SH-SY5Y (cell line): ENCODE results near the gene ADAD2.

Experiments
- GATA2 ChIP-seq: IDR thresholded peaks from 2 replicates; pipeline ENCODE4 v1.6.1; 2011; ENCODE audit warnings: mild to moderate bottlenecking, low read depth, low read length
- GATA3 ChIP-seq: IDR thresholded peaks from 2 replicates; pipeline ENCODE4 v1.6.1; 2011; ENCODE audit warnings: low read depth, mild to moderate bottlenecking, low read length, moderate library complexity

GRCh38 chr16:84169765-84170310 is 21.1 kb upstream of the ADAD2 start:
- TF ChIP-seq GATA2 (no peak), GATA3 (no peak)
